GM18517 (cell line): ENCODE results near the gene TGFBR2.
A peak's percentile ranks its signal among the peaks of the same experiment; 100 is the strongest.

Source experiments
- ATAC-seq: cut with Tn5 transposase; IDR thresholded peaks from one replicate; pipeline ENCODE4 v1.9.1; 2021; ENCODE audit warnings: mild to moderate bottlenecking, moderate library complexity; ENCODE audit not compliant: unreplicated experiment

Gene TGFBR2

GRCh38 chr3:30633718-30634117, 27.3 kb downstream of the TGFBR2 start:
- no peak for ATAC-seq

DNA sequence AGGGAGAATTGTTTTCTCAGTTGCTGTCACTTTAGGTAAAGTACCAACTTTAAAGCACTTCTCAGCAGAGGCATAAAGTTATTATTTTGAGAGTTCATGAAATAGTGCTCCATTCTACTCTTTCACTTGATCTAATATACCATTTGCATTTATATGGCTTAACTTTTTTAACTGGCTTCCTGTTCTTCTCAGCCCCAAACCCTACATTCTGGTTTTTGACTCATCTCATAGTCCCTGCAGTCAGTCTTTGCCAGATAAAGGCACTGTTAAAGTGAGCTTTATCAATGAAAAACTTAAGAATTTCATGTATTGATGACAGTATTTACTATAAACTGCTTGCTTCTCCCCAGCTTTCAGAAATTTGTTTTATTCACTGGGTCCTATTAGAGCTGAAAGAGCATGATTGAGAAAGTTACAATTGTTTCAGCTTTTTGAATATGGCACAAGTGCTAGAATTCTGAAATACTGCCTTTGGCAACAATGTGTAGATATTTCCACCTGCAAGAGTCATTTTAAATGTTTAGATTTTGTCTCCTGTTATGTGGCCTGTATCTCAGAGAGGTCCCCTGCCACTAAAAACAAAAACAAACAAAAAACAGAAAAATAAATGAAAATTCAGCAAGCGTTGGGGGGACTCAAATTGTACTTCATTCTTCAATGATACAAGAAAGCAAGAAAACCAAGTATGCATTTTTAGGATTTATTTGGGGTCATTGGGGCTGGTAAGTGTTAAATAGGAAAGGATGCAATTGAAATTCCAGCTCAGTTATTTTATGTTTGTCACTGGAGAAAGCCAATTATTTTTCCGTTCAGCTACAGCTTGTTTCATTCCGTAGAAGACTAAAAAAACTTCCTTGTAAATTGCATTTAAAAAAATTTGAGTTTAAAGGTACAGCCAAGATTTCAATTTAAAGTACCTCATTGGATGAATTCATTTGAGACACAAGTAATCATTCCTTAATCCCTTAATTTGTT, 28.6 kb downstream of the TGFBR2 start:
- ATAC-seq: no peak

GRCh38 chr3:30637310-30638219, 31.2 kb downstream of the TGFBR2 start:
- no peak for ATAC-seq

DNA sequence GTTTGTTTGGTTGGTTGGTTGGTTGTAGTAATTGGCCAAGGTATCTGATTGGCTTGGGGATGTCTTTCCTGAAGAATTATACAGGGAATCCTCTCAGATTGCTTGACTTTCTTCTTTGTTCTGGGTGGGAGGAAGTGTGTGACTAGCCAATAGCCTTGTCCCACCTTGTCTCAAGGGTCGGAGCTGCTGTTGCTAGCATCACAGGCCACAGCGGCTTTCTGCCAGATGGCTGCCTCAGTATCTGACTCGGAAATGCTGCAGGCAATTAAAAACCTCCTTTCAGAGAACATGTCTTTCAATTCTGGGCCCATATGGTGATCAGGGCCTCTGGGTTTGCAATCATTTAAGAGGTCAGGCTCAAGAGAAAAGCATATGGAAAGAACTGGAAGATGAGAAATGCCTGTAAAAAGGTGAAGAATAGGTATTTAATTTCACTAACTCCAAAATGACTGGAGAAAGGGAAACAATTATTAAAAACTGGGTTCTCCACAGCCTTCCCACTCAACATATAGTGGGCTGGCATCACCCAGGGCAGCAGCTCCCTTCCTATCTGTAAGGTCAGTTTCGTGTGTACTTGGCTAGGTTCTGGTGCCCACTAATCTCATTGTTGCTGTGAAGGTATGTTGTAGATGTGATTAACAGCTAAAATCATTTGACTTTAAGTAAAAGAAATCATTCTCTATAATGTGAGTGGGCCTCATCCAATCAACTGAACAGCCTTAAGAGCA, 32.4 kb downstream of the TGFBR2 start:
- no peak for ATAC-seq

DNA sequence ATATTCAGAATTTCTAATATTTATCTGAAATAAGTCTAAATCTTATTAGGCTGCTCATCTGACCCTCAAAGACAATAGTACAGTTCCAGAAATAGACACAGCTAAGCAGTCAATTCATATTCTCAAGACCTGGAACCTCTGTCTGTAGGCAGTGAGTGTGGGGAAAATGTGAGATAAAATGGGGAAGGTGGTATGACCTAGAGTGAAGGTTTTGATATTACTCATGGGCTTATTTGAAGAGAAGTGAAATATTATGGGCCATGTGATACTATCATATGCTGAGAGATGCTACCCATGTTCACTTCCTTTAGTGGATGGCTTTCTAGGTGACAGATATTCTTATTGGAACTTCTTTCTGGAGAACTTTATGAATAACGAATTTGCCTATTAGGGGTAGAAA, 33.5 kb downstream of the TGFBR2 start:
- ATAC-seq: peak; percentile 87

- no peak for ATAC-seq
Observed at GRCh38 chr3:30640851-30641250, 34.5 kb downstream of the TGFBR2 start.

DNA sequence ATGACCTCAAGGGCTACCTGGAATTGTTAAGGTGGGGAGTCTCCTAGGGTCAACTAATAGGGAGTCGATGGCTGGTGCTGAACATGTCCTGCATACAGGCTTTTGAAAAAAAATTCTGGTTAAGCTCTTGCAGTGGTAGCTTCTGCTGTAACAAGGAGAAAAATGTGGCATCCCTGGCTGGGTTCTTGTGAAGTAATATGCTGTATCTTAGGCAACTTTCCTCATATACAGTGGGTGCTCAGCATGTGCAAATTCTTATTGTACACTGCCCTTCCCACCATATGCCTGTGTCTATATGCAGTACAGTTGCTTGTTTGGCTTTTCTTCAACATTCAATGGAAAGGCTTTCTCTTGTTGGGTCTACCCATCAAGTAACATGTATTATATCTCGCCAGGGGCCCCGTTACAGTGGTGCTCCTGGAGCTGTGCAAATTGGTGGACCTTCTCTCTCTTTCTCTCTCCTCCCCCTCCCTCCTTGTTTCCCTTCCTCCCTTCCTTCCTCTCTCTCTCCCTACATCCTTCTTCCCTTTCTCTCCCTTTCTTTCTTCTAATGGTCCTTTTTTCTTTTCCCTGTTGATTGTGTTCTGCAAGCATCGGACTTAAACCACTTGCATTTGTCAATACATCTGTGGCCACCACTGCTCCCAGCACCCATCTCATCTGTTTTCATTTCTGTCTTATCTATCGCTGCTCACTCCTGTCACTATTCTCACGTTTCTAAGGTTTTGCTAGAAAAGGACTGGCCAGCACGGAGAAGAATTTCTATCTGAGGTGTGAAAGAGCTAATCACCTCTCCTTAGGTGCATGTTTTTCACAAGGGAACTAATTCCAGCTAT, 35.2 kb downstream of the TGFBR2 start:
- ATAC-seq: no peak

DNA sequence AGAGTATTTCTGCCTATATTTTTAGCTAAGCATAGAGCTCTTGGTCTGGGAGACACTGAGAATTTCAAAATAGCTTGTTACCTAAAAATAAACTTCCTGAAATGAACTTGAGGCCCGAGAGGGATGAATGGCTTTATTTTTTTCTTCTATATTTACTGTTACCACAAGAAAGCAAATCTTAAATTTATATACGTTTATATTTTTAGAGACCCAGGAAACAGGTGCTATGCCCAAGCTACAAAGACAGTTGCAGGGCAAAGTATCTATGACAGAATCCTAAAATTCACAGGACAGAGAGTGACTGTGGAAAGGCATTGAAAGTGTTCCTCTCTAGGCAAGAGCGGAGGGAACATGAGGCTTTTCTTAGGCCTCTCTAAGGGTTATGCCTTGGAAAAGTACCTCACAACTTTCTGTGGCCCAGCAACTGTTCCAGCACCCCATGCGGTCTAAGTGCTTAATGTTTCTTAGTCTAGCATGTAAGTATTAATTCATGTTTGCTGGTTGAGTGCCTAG, 36.5 kb downstream of the TGFBR2 start:
- ATAC-seq: no peak

- ATAC-seq: no peak
Observed at GRCh38 chr3:30643763-30644462, 37.5 kb downstream of the TGFBR2 start.

- ATAC-seq: peak; percentile 62
Observed at GRCh38 chr3:30644615-30645014, 38.2 kb downstream of the TGFBR2 start.

DNA sequence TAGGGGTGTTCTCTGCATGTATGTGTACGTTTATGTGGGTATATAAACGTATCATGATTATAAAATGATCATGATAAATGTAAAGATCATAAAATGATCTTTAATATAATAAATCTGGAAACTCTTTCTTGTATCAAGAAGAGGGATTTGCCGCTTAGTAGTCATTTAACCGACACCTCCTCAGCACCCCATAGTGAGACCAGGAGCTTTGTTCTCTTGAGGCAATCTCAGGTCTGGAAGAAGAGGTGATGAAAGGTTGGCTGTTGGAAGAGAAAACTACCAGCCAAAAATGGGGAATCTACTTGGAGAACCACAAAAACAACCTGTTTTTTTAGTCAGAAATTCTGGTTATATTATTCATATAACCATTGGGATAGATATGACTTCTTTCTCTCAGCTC, 38.7 kb downstream of the TGFBR2 start:
- no peak for ATAC-seq

GRCh38 chr3:30646181-30646876, 39.9 kb downstream of the TGFBR2 start:
- ATAC-seq: no peak

GRCh38 chr3:30646961-30647752, 40.8 kb downstream of the TGFBR2 start:
- ATAC-seq: no peak

- no peak for ATAC-seq
Observed at GRCh38 chr3:30648670-30649357, 42.4 kb downstream of the TGFBR2 start.

DNA sequence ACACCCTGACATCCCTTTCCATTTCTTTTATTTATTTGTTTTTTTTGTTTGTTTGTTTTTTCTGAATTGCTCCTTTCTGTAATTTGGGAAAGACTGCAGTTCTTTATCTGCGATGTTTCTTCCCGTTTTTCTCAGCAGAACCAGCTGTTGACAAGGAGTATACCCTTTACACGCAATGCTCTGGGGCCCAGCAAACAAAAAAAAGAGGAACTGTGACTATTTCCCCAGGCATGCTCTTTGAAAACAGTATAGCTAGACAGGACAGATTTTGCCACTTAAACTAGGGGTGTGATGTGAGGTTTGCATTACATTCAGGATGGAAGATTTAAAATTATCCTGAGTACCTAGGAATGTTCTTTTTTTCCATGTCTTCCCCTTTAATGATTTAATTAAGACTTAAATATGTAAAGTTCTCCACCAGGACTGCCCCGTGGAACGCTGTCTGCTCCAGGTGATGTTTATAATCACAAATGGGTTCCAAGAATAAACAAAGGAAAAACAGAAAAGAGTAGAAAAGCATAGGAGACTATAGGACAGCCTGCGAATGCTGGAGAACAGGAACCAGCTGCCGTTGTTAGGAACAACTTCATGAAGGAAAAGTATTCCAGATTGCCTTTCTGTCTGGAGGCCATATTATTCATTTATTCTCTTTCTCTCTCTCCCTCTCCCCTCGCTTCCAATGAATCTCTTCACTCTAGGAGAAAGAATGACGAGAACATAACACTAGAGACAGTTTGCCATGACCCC, 43.3 kb downstream of the TGFBR2 start:
- ATAC-seq: peak; percentile 70

DNA sequence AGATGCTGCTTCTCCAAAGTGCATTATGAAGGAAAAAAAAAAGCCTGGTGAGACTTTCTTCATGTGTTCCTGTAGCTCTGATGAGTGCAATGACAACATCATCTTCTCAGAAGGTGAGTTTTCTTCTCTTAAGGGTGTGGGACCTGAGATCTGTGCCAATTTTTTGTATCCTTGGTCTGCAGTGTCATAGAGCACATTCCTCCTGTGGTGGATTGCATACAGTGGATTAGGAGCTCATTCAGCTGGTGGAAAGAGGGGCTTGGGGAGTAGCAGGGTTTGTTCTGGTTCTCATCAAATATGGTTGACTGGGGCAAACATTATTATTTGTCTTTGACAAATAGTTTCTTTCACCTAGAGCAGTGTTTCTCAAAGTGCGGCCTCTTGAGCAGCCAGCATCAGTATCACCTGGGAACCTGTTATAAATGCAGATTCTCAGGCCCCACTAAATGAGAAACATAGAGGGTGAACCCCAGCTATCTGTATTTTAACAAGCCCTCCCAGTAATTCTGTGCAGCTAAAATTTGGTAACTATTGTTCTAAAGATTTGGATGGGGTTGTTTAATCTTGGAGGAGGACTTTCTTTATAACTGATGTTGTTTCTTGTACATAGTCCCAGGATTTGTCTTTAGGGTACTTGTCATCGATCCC, 44.1 kb downstream of the TGFBR2 start:
- no peak for ATAC-seq
